HepG2 (cell line): ENCODE measurements around the gene SLC27A1. TPM values are rescaled to one million over a fixed set of nuclear protein-coding genes. Genes with fewer than 3 reads are reported as not detected.

ENCODE experiments used
- ATAC-seq: fragments of 200-7000 bp; cut with Tn5 transposase; 3 replicates; pipeline ENCODE4 v1.9.1; 2020; ENCODE audit warnings: mild to moderate bottlenecking, moderate library complexity
- BruUV-seq: library from RNA; stranded (reverse); fragments of 400-500 nt; replicated peaks from 2 replicates; lab custom pipeline; 2021; lab: Mats Ljungman, UMichigan
- CTCF ChIA-PET: fragments of 300-600 bp; formaldehyde crosslinking; extraction: SDS; loops from one replicate; lab custom pipeline; 2021; ENCODE audit warnings: low total read pairs, inconsistent platforms, low intra/inter-chr PET ratio; lab: Yijun Ruan, JAX
- POLR2A ChIA-PET: fragments of 350-600 bp; sonication (Branson Sonifier 250); formaldehyde crosslinking; loops from one replicate; lab custom pipeline; 2020; ENCODE audit warnings: antibody characterized with exemption, inconsistent platforms; lab: Yijun Ruan, JAX
- DNase-seq: peaks from one replicate; pipeline ENCODE4 v3.0.0-alpha.2; 2015; ENCODE audit warnings: low spot score
- FAIRE-seq: peaks from 3 replicates; lab custom pipeline; 2011; peaks lifted over from hg19 to GRCh38; lab: Jason Lieb, UNC
- H2AFZ ChIP-seq: one replicate; pipeline ENCODE4 v1.6.1; 2011; ENCODE audit warnings: low read length, inconsistent platforms
- H3K27ac ChIP-seq: fragments of 300-600 bp; 3 replicates; pipeline ENCODE4 v1.8.0; 2011; ENCODE audit warnings: mixed run types, mild to moderate bottlenecking, mixed read lengths, low read length, inconsistent platforms; ENCODE audit not compliant: insufficient read depth; ENCODE audit errors: extremely low read length
- H3K27me3 ChIP-seq, 2 experiments: fragments of 200-600 bp in 1 of 2; 2 replicates in 1 of 2; 3 replicates in 1 of 2; pipeline versions ENCODE4 v1.6.0 to v1.8.0; 2011; ENCODE audit warnings: low read length in 2 of 2, mild to moderate bottlenecking in 2 of 2, moderate library complexity in 2 of 2, inconsistent platforms in 1 of 2; ENCODE audit not compliant: insufficient read depth in 2 of 2, control insufficient read depth in 1 of 2
- H3K36me3 ChIP-seq, 2 experiments: fragments of 200-600 bp in 1 of 2; replicated peaks in 1 of 2; 2 replicates in 1 of 2; 3 replicates in 1 of 2; pipeline versions ENCODE4 v1.5.1 to v1.8.0; 2011; ENCODE audit warnings: low read length in 2 of 2, inconsistent platforms in 1 of 2; ENCODE audit not compliant: insufficient read depth in 2 of 2, control insufficient read depth in 1 of 2
- H3K4me1 ChIP-seq: 2 replicates; pipeline ENCODE4 v1.5.1; 2012; ENCODE audit warnings: low read length, inconsistent platforms; ENCODE audit not compliant: insufficient read depth
- H3K4me2 ChIP-seq: 2 replicates; pipeline ENCODE4 v1.6.0; 2011; ENCODE audit warnings: low read depth, low read length, inconsistent platforms
- H3K4me3 ChIP-seq, 3 experiments: fragments of 200-600 bp in 1 of 3; sonication (generic), shearing (Covaris generic) in 1 of 3; replicated peaks in 1 of 3; 2 replicates each; pipeline ENCODE4 v1.5.1; 2011 to 2016; ENCODE audit warnings: low read length in 3 of 3, inconsistent platforms in 2 of 3, low read depth in 2 of 3, mild to moderate bottlenecking in 2 of 3, control low read depth in 1 of 3, mixed read lengths in 1 of 3; ENCODE audit not compliant: insufficient read depth in 1 of 3
- H3K79me2 ChIP-seq: one replicate; pipeline ENCODE4 v1.6.1; 2011; ENCODE audit warnings: low read length, inconsistent platforms; ENCODE audit not compliant: insufficient read depth
- H3K9ac ChIP-seq: 2 replicates; pipeline ENCODE4 v1.6.0; 2011; ENCODE audit warnings: mild to moderate bottlenecking, low read depth, low read length, inconsistent platforms; ENCODE audit not compliant: insufficient read depth
- H3K9me3 ChIP-seq: 2 replicates; pipeline ENCODE4 v1.5.1; 2012; ENCODE audit warnings: mild to moderate bottlenecking, low read length
- H4K20me1 ChIP-seq: 2 replicates; pipeline ENCODE4 v1.6.0; 2011; ENCODE audit warnings: inconsistent platforms, mild to moderate bottlenecking, low read length, moderate library complexity; ENCODE audit not compliant: insufficient read depth
- CENPT ChIP-seq: sonication (generic); formaldehyde crosslinking; IDR thresholded peaks from 2 replicates; pipeline ENCODE4 v1.8.0; 2022; ENCODE audit warnings: low read depth, mild to moderate bottlenecking, moderate library complexity, missing genetic modification reagents
- ETV5 ChIP-seq: IDR thresholded peaks from 2 replicates; pipeline ENCODE4 v1.6.1; 2018; ENCODE audit warnings: missing biosample characterization, missing genetic modification reagents, inconsistent platforms, borderline replicate concordance
- GABPA ChIP-seq, 2 experiments: IDR thresholded peaks; 2 replicates each; pipeline ENCODE4 v1.6.1; 2011 to 2016; ENCODE audit warnings: low read depth in 2 of 2, low read length in 1 of 2, missing biosample characterization in 1 of 2, missing genetic modification characterization in 1 of 2
- GATA4 ChIP-seq: sonication (generic); IDR thresholded peaks from 2 replicates; pipeline ENCODE4 v1.6.1; 2016; ENCODE audit warnings: antibody characterized with exemption, low read depth, borderline replicate concordance
- HNF4A ChIP-seq: sonication (generic); formaldehyde crosslinking; IDR thresholded peaks from 2 replicates; pipeline ENCODE4 v1.4.0; 2020; ENCODE audit warnings: missing genetic modification reagents
- NFATC3 ChIP-seq: sonication (generic); formaldehyde crosslinking; IDR thresholded peaks from 2 replicates; pipeline ENCODE4 v1.5.1; 2020; ENCODE audit warnings: mild to moderate bottlenecking, missing genetic modification reagents
- POLR2A ChIP-seq, 2 experiments: IDR thresholded peaks; 2 replicates each; pipeline ENCODE4 v1.6.1; 2011; ENCODE audit warnings: low read depth in 2 of 2, low read length in 2 of 2, mild to moderate bottlenecking in 1 of 2, moderate library complexity in 1 of 2; ENCODE audit not compliant: insufficient read depth in 1 of 2
- POLR2G ChIP-seq: fragments of 200-400 bp; formaldehyde crosslinking; IDR thresholded peaks from 2 replicates; pipeline ENCODE4 v1.6.1; 2018; ENCODE audit warnings: mild to moderate bottlenecking, low read depth, low read length, moderate library complexity
- RARG ChIP-seq: sonication (generic); formaldehyde crosslinking; IDR thresholded peaks from 2 replicates; pipeline ENCODE4 v1.4.0; 2020; ENCODE audit warnings: low read depth, mild to moderate bottlenecking, missing genetic modification reagents
- SAP130 ChIP-seq: IDR thresholded peaks from 2 replicates; pipeline ENCODE4 v1.6.1; 2016; ENCODE audit warnings: low read depth
- SNAPC4 ChIP-seq: sonication (generic); formaldehyde crosslinking; IDR thresholded peaks from 2 replicates; pipeline ENCODE4 v1.4.0; 2020; ENCODE audit warnings: mild to moderate bottlenecking, missing genetic modification reagents
- SPEN ChIP-seq: sonication (generic); formaldehyde crosslinking; IDR thresholded peaks from 2 replicates; pipeline ENCODE4 v1.5.1; 2020; ENCODE audit warnings: low read depth, mild to moderate bottlenecking, missing genetic modification reagents
- SRF ChIP-seq: IDR thresholded peaks from 2 replicates; pipeline ENCODE4 v1.6.1; 2011; ENCODE audit warnings: mild to moderate bottlenecking, low read depth, low read length, moderate library complexity
- SRSF1 ChIP-seq: fragments of 200-400 bp; formaldehyde crosslinking; optimal IDR thresholded peaks from 2 replicates; pipeline ENCODE3; 2017; ENCODE audit warnings: mild to moderate bottlenecking, low read depth, low read length, moderate library complexity
- ZMYM4 ChIP-seq: sonication (generic); formaldehyde crosslinking; IDR thresholded peaks from 2 replicates; pipeline ENCODE4 v1.8.1; 2023; ENCODE audit warnings: mild to moderate bottlenecking, missing genetic modification reagents
- ZNF549 ChIP-seq: sonication (generic); formaldehyde crosslinking; IDR thresholded peaks from 2 replicates; pipeline ENCODE4 v1.5.0; 2020; ENCODE audit warnings: missing genetic modification reagents
- ZNF598 ChIP-seq: sonication (generic); formaldehyde crosslinking; IDR thresholded peaks from 2 replicates; pipeline ENCODE4 v1.5.1; 2020; ENCODE audit warnings: mild to moderate bottlenecking, missing genetic modification reagents, borderline replicate concordance
- WGBS: methylation state at CpG from one replicate; pipeline ENCODE4 v1.1.6; 2017; ENCODE audit warnings: low lambda C conversion rate; 5-methylcytosine and 5-hydroxymethylcytosine counted together
- in situ Hi-C: cut with HindIII; loops from 2 replicates; pipeline ENCODE4 v1.10.0; 2017; ENCODE audit warnings: low pct_unique_long_range_greater_than_20kb; ENCODE audit not compliant: extremely low pct_ligation_motif_present
- intact Hi-C: fragments of 100-400 bp; cut with micrococcal nuclease; formaldehyde crosslinking; loops from one replicate; pipeline ENCODE4 v1.10.0; 2022; ENCODE audit not compliant: unreplicated experiment
- polyA plus RNA-seq, 8 experiments: library from polyadenylated mRNA; depleted of rRNA in 3 of 8; stranded (reverse) in 7 of 8; unstranded in 1 of 8; fragments of >200 nt; fragmentation: Illumina TruSeq in 4 of 8; extraction: Trizol in 4 of 8; gene quantifications; 2 replicates each; pipeline versions ENCODE4 v1.2.1 to v1.2.3, GENCODE V29; 2011 to 2016; ENCODE audit warnings: low read depth in 4 of 8, missing spikeins in 1 of 8, mixed read lengths in 1 of 8; ENCODE audit not compliant: insufficient read depth in 1 of 8
- total RNA-seq, 5 experiments: library from RNA; depleted of rRNA; stranded (reverse); fragments of >200 nt; fragmentation: Illumina TruSeq; extraction: Trizol; gene quantifications; 2 replicates each; pipeline ENCODE4 v1.2.3, GENCODE V29; 2016; ENCODE audit warnings: low read depth in 1 of 5
- TF ChIP-seq, protein P1 (sequence below), 2 experiments: fragments of 450-650 bp in 1 of 2; sonication (generic) in 1 of 2; formaldehyde crosslinking; IDR thresholded peaks; 2 replicates each; pipeline versions ENCODE4 v1.5.0 to v1.8.0; 2020 to 2022; ENCODE audit warnings: mild to moderate bottlenecking in 1 of 2, missing genetic modification reagents in 1 of 2
- TF ChIP-seq, protein P2 (sequence below): sonication (generic); formaldehyde crosslinking; IDR thresholded peaks from 2 replicates; pipeline ENCODE4 v1.5.0; 2020; ENCODE audit warnings: missing genetic modification reagents, mild to moderate bottlenecking, borderline replicate concordance

SLC27A1 gene
- total and polyA plus RNA-seq, 2 of the 13 experiments (the other 11 are each of a cell fraction or from before 2014, with no cell fraction given): 4.1 to 8.8 TPM

DNA sequence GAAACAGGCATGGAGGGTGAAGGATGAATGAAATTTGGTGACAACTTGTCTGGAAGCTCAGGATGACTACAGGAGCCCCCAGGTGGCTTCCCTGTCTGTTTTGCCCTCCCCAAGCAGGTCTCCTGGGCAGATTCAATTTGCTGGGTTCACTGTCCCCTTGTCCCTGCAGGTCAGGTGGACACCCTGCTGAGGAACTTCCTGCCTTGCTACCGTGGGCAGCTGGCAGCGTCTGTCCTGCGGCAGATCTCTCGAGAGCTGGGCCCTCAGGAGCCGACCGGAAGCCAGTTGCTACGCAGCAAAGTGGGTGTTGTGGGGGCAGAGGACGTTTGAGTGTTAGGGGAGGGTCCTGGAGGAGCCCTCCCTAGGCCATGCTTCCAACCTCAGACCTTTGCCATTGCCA, 60.3 kb downstream of the SLC27A1 start:
- ChIA-PET CTCF (no interaction called here), POLR2A (interaction anchor here (0.7 to 2.4 kb wide), 5 partner anchors 12 to 22 kb away, joined by 3 to 13 read pairs (median 4); partner anchors contain the start of gene PGLS)
- Histone ChIP-seq H3K27ac (no peak overlapping the region), H4K20me1 (no peaks in the 10 kb centered on the region), H3K4me2 (peak overlapping the region; percentile 77), H3K9ac (no peak overlapping the region), H3K27me3 (peaks cover 0 to 18% of the 10 kb centered on the region in 2 experiments; a peak in 2 of 5 replicates), H2AFZ (peak overlapping the region; percentile 76), H3K9me3 (no peaks in the 10 kb centered on the region), H3K36me3 (no peaks in the 10 kb centered on the region), H3K4me1 (peaks cover 22% of the 10 kb centered on the region), H3K79me2 (no peaks in the 10 kb centered on the region), H3K4me3 (peak overlapping the region in 2 of 3 experiments; percentile 10 to 58; a peak in 2 of 6 replicates)
- intact Hi-C loops: no loop called here
- ATAC-seq (peak; percentile 75), FAIRE-seq (no peak), DNase-seq (peak; percentile 39)
- BruUV-seq: no TSS peak
- WGBS: 3% methylated on average over 5 of the region's 8 CpGs
- in situ Hi-C loops: no loop called here
- TF ChIP-seq ZNF598 (CRISPR knock-in tag) (no peak), SRF (no peak), CENPT (CRISPR knock-in tag) (no peak), HNF4A (no peak), SPEN (no peak; the same call in 1 of the 2 replicates), SAP130 (CRISPR knock-in tag) (peak; percentile 56), ZMYM4 (CRISPR knock-in tag) (no peak), RARG (CRISPR knock-in tag) (no peak), GABPA (IDR thresholded peaks at IDR 0.05; ENCODE audit: low read depth, low read length) (no peak), GABPA (CRISPR knock-in tag; IDR thresholded peaks at IDR 0.05; ENCODE audit: low read depth) (peak; percentile 76), NFATC3 (no peak), POLR2G (peak; percentile 26; the same call in 1 of the 2 replicates), SRSF1 (no peak), SNAPC4 (CRISPR knock-in tag) (no peak), ETV5 (peak; percentile 83), GATA4 (no peak), ZNF549 (CRISPR knock-in tag) (no peak), POLR2A (IDR thresholded peaks at IDR 0.05; ENCODE audit: insufficient read depth in 1 of 2, low read depth in 2 of 2, low read length in 2 of 2) (peak in 1 of 2 experiments; percentile 30; a peak in 1 of 4 replicates)
- TF ChIP-seq, protein P1, sequence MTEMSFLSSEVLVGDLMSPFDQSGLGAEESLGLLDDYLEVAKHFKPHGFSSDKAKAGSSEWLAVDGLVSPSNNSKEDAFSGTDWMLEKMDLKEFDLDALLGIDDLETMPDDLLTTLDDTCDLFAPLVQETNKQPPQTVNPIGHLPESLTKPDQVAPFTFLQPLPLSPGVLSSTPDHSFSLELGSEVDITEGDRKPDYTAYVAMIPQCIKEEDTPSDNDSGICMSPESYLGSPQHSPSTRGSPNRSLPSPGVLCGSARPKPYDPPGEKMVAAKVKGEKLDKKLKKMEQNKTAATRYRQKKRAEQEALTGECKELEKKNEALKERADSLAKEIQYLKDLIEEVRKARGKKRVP (CRISPR knock-in tag; IDR thresholded peaks at IDR 0.05): no peak
- TF ChIP-seq, protein P2, sequence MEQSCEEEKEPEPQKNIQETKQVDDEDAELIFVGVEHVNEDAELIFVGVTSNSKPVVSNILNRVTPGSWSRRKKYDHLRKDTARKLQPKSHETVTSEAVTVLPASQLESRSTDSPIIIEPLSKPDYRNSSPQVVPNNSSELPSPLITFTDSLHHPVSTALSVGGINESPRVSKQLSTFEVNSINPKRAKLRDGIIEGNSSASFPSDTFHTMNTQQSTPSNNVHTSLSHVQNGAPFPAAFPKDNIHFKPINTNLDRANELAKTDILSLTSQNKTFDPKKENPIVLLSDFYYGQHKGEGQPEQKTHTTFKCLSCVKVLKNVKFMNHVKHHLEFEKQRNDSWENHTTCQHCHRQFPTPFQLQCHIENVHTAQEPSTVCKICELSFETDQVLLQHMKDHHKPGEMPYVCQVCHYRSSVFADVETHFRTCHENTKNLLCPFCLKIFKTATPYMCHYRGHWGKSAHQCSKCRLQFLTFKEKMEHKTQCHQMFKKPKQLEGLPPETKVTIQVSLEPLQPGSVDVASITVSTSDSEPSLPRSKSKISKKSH: no peak
